Immature natural killer cell (primary cell): ENCODE data around the gene CDC42EP1. TPM values are rescaled to one million over a fixed set of nuclear protein-coding genes. Genes with fewer than 3 reads are reported as not detected.
"Not testable (repeated sequence)": the region's sequence is repeated elsewhere in the genome, so short reads cannot be mapped to it uniquely, and the experiment has no call there.

Experiments
- DNase-seq, 3 donors: peaks; one replicate each; pipeline ENCODE4 v3.0.0; 2022; ENCODE audit warnings: mixed read lengths in 1 of 3
- H3K27ac Mint-ChIP-seq, 6 donors: one replicate each; pipeline ENCODE4 v1.8.0; 2020; ENCODE audit warnings: mixed read lengths in 6 of 6, mild to moderate bottlenecking in 5 of 6, inconsistent platforms in 4 of 6, moderate library complexity in 3 of 6
- H3K27me3 Mint-ChIP-seq, 3 donors: one replicate each; pipeline ENCODE4 v1.8.0; 2020 to 2021; ENCODE audit warnings: low read depth in 3 of 3, mild to moderate bottlenecking in 3 of 3, mixed read lengths in 3 of 3, moderate library complexity in 3 of 3, inconsistent platforms in 1 of 3
- H3K36me3 Mint-ChIP-seq, 3 donors: one replicate each; pipeline ENCODE4 v1.8.0; 2020; ENCODE audit warnings: mixed read lengths in 3 of 3, inconsistent platforms in 2 of 3, mild to moderate bottlenecking in 2 of 3
- H3K4me1 Mint-ChIP-seq, 2 donors: one replicate each; pipeline ENCODE4 v1.8.0; 2020; ENCODE audit warnings: inconsistent platforms in 2 of 2, mild to moderate bottlenecking in 2 of 2, mixed read lengths in 2 of 2, moderate library complexity in 1 of 2
- H3K4me3 Mint-ChIP-seq, 5 donors: one replicate each; pipeline ENCODE4 v1.8.0; 2020; ENCODE audit warnings: mild to moderate bottlenecking in 5 of 5, mixed read lengths in 5 of 5, inconsistent platforms in 3 of 5, moderate library complexity in 3 of 5
- H3K9me3 Mint-ChIP-seq, 6 donors: one replicate each; pipeline ENCODE4 v1.8.0; 2020; ENCODE audit warnings: mild to moderate bottlenecking in 6 of 6, mixed read lengths in 6 of 6, inconsistent platforms in 4 of 6, moderate library complexity in 3 of 6
- polyA plus RNA-seq, 3 donors: library from polyadenylated mRNA; unstranded; fragments of 300-500 nt; fragmentation: Illumina TruSeq; gene quantifications; one replicate each; pipeline ENCODE4 v1.2.3, GENCODE V29; 2021

The CDC42EP1 gene
- polyA plus RNA-seq, 3 donors from 2014 or later: 0.17 to 0.40 TPM; not detected in 1

DNA sequence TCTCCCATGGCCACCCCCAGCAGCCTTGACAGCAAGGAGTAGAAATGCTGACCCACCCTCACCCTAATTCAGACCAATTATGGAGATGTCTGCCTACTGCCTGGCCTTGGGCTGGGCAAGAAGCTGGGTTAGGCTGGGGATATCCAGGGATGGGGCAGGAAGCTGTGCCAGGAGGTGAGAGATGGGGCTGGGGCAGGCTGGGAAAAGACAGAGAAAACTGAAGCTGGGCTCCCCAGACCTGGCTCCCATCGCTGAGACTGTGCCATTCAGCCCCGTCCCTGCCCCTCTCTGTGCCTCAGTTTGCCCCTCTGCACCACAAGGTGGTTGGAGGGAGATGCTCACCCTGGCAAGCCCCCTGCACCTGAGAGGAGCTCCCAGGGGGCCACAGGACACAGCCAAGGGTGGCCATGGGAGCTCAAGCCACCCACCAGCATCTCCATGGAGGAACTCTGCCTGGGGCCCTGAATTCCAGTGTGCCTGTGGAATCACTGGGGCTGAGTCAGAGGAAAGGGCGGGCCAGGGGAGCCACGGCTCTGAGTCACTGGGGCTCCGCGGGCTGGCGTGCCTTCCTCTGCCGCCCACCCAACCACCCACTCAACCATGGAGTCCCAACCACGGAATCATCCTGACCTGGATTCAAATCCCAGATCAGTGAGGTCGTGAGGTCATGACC lies 35.1 kb upstream of the CDC42EP1 start:
- Mint-ChIP-seq H3K4me3 (no peak overlapping the region), H3K27me3 (peaks cover 4 to 18% (median 11%) of the 10 kb centered on the region in 3 donors), H3K9me3 (peaks cover 0 to 2% (median 0%) of the 10 kb centered on the region in 6 donors), H3K4me1 (peaks cover 0 to 1% of the 10 kb centered on the region in 2 donors), H3K36me3 (peaks cover 0 to 4% (median 0%) of the 10 kb centered on the region in 3 donors), H3K27ac (no peak overlapping the region)
- DNase-seq: no peak

- H3K4me1 Mint-ChIP-seq: peaks cover 0 to 1% of the 10 kb centered on the region in 2 donors
- peaks cover 0 to 2% (median 0%) of the 10 kb centered on the region in 6 donors for H3K9me3 Mint-ChIP-seq
- peaks cover 0 to 4% (median 0%) of the 10 kb centered on the region in 3 donors for H3K36me3 Mint-ChIP-seq
- H3K27me3 Mint-ChIP-seq: peaks cover under 1 to 18% (median 10%) of the 10 kb centered on the region in 3 donors
- DNase-seq: no peak
- H3K4me3 Mint-ChIP-seq: no peak overlapping the region
- no peak overlapping the region for H3K27ac Mint-ChIP-seq
Measured at GRCh38 chr22:37525746-37526350, 34.4 kb upstream of the CDC42EP1 start.

DNA sequence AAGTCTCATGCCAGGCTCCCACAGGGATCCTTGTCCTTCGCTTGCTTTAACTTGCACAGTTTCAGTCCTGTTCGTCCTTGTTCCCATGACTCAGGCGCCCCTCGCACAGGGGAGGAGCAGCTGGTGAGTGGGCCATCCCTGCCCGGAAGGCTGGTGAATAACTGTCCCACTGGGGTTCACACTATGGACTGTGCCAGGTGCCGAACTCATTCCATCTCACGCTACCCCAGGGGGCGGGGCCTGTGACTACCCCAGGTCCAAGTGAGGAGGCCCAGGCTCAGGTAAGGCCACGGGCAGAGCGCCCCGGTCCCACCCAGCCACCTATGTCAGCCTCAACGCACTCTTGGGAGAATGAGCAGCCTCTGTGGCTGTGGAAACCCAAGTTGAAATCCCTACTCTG lies 33.9 kb upstream of the CDC42EP1 start:
- Mint-ChIP-seq H3K9me3 (peaks cover 0 to 2% (median 0%) of the 10 kb centered on the region in 6 donors), H3K4me1 (peaks cover 0 to under 1% of the 10 kb centered on the region in 2 donors), H3K36me3 (peaks cover 0 to 4% (median 0%) of the 10 kb centered on the region in 3 donors), H3K27ac (no peak overlapping the region), H3K4me3 (no peak overlapping the region), H3K27me3 (peaks cover 0 to 16% (median 7%) of the 10 kb centered on the region in 3 donors)
- no peak for DNase-seq

GRCh38 chr22:37527081-37527752 lies 33.1 kb upstream of the CDC42EP1 start:
- not testable (repeated sequence) for H3K4me1 Mint-ChIP-seq, DNase-seq, H3K4me3 Mint-ChIP-seq, H3K36me3 Mint-ChIP-seq, H3K9me3 Mint-ChIP-seq, H3K27ac Mint-ChIP-seq
- H3K27me3 Mint-ChIP-seq: peaks cover 0 to 16% (median 8%) of the 10 kb centered on the region in 3 donors

DNA sequence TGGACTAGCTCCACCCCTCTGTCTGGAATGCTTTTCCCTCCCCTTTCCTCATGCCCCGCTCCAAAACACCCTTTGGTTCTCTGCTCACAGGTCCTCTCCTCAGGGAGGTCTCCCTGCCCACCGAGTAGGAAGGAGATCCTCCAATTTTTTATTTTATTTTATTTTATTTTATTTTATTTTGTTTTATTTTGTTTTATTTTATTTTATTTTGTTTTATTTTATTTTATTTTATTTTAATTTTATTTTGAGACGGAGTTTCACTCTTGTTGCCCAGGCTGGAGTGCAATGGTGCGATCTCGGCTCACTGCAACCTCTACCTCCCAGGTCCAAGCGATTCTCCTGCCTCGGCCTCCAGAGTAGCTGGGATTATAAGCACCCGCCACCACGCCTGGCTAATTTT lies 32.3 kb upstream of the CDC42EP1 start:
- H3K4me1 Mint-ChIP-seq, DNase-seq, H3K4me3 Mint-ChIP-seq, H3K27ac Mint-ChIP-seq, H3K9me3 Mint-ChIP-seq, H3K36me3 Mint-ChIP-seq: not testable (repeated sequence)
- peaks cover 0 to 16% (median 6%) of the 10 kb centered on the region in 3 donors for H3K27me3 Mint-ChIP-seq

- peaks cover 0 to 8% of the 10 kb centered on the region in 2 donors for H3K4me1 Mint-ChIP-seq
- H3K4me3 Mint-ChIP-seq: no peak overlapping the region
- H3K36me3 Mint-ChIP-seq: peaks cover 0 to 4% (median 0%) of the 10 kb centered on the region in 3 donors
- DNase-seq: no peak
- H3K27me3 Mint-ChIP-seq: peaks cover 2 to 10% (median 4%) of the 10 kb centered on the region in 3 donors
- no peak overlapping the region for H3K27ac Mint-ChIP-seq
- peaks cover 0 to 2% (median 0%) of the 10 kb centered on the region in 6 donors for H3K9me3 Mint-ChIP-seq
Measured at GRCh38 chr22:37529652-37530345, 30.5 kb upstream of the CDC42EP1 start.

DNA sequence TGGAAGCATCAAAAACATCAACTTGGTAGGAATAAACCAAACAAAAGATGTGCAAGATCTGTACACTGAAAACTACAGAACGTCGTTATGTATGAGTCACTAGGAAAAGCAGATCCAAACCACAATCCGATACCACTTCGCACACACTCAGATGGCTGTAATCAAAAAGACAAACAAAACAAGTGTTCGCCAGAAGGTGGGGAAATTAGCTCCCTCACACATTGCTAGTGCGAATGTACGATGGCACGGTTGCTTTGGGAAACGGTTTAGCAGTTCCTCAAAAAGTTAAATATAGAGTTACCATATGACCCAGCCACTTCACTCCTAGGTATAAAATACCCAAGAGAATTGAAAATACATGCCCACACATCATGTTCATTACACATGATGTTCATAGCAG lies 26.3 kb upstream of the CDC42EP1 start:
- no peak overlapping the region for H3K4me3 Mint-ChIP-seq
- no peaks in the 10 kb centered on the region for H3K9me3 Mint-ChIP-seq
- DNase-seq: no peak
- no peaks in the 10 kb centered on the region for H3K36me3 Mint-ChIP-seq
- H3K27me3 Mint-ChIP-seq: peaks cover 5 to 8% (median 7%) of the 10 kb centered on the region in 3 donors
- H3K27ac Mint-ChIP-seq: no peak overlapping the region
- H3K4me1 Mint-ChIP-seq: peaks cover 7 to 16% of the 10 kb centered on the region in 2 donors

- H3K27ac Mint-ChIP-seq: no peak overlapping the region
- H3K36me3 Mint-ChIP-seq: no peaks in the 10 kb centered on the region
- H3K27me3 Mint-ChIP-seq: peaks cover 5 to 10% (median 9%) of the 10 kb centered on the region in 3 donors
- H3K4me1 Mint-ChIP-seq: peaks cover 10 to 18% of the 10 kb centered on the region in 2 donors
- H3K4me3 Mint-ChIP-seq: no peak overlapping the region
- no peak for DNase-seq
- no peaks in the 10 kb centered on the region for H3K9me3 Mint-ChIP-seq
Measured at GRCh38 chr22:37534445-37534844, 25.8 kb upstream of the CDC42EP1 start.

- no peak for DNase-seq
- Mint-ChIP-seq H3K9me3 (no peaks in the 10 kb centered on the region), H3K27ac (no peak overlapping the region), H3K36me3 (no peaks in the 10 kb centered on the region), H3K4me3 (no peak overlapping the region), H3K27me3 (peaks cover 5 to 9% (median 9%) of the 10 kb centered on the region in 3 donors), H3K4me1 (peaks cover 14 to 21% of the 10 kb centered on the region in 2 donors)
Measured at GRCh38 chr22:37535159-37535558, 25.1 kb upstream of the CDC42EP1 start.

- Mint-ChIP-seq H3K36me3 (no peaks in the 10 kb centered on the region), H3K4me3 (peak overlapping the region; percentile 16 to 76 (median 65)), H3K27ac (peak overlapping the region in 2 of 6 donors; percentile 22 to 46), H3K27me3 (peaks cover 7 to 15% (median 11%) of the 10 kb centered on the region in 3 donors), H3K9me3 (no peaks in the 10 kb centered on the region), H3K4me1 (peaks cover 23 to 28% of the 10 kb centered on the region in 2 donors)
- peak; percentile 85 to 89 (median 88) for DNase-seq
Measured at GRCh38 chr22:37538590-37539357, 21.5 kb upstream of the CDC42EP1 start.

GRCh38 chr22:37539790-37540189 lies 20.5 kb upstream of the CDC42EP1 start:
- H3K9me3 Mint-ChIP-seq, H3K27ac Mint-ChIP-seq, H3K4me3 Mint-ChIP-seq, DNase-seq, H3K36me3 Mint-ChIP-seq: not testable (repeated sequence)
- Mint-ChIP-seq H3K27me3 (peaks cover 7 to 15% (median 10%) of the 10 kb centered on the region in 3 donors), H3K4me1 (peaks cover 22 to 23% of the 10 kb centered on the region in 2 donors)

GRCh38 chr22:37542416-37542815 lies 17.9 kb upstream of the CDC42EP1 start:
- peaks cover 8 to 17% (median 11%) of the 10 kb centered on the region in 3 donors for H3K27me3 Mint-ChIP-seq
- H3K9me3 Mint-ChIP-seq, DNase-seq, H3K27ac Mint-ChIP-seq, H3K4me3 Mint-ChIP-seq, H3K36me3 Mint-ChIP-seq: not testable (repeated sequence)
- peaks cover 29 to 32% of the 10 kb centered on the region in 2 donors for H3K4me1 Mint-ChIP-seq

DNA sequence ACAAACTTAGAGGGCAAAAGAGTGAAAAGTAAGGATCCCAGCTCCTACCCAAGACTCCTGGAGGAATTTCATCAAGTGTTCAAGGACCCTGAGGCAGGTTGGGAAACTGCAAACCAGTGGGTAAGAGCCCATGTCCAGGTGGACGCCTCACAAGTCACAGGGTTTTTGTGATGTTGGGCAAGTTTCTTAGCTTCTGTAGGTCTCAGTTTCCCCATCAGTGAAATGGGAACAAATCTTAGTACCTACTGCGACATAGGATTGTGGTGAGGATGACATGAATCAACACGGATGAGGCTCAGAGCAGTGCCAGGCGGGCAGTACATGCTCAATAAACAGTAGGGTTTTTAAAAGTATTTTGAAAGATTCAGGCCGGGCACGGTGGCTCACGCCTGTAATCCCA lies 17.3 kb upstream of the CDC42EP1 start:
- H3K27ac Mint-ChIP-seq: no peak overlapping the region
- H3K4me1 Mint-ChIP-seq: peaks cover 29 to 32% of the 10 kb centered on the region in 2 donors
- no peak overlapping the region for H3K4me3 Mint-ChIP-seq
- no peaks in the 10 kb centered on the region for H3K36me3 Mint-ChIP-seq
- no peak for DNase-seq
- H3K27me3 Mint-ChIP-seq: peaks cover 8 to 17% (median 11%) of the 10 kb centered on the region in 3 donors
- no peaks in the 10 kb centered on the region for H3K9me3 Mint-ChIP-seq
